Measurements from ENCODE around the gene CDC25B. TPM values are rescaled to one million over a fixed set of nuclear protein-coding genes. Genes with fewer than 3 reads are reported as not detected.

CDC25B gene
- total and polyA plus RNA-seq, 2 of the 13 experiments (the other 11 are each of a cell fraction or from before 2014, with no cell fraction given), result 14.5 to 19.4 TPM

GRCh38 chr20:3796477-3797225 lies 541 bp downstream of the CDC25B start (continued):
- TF ChIP-seq, protein P1, sequence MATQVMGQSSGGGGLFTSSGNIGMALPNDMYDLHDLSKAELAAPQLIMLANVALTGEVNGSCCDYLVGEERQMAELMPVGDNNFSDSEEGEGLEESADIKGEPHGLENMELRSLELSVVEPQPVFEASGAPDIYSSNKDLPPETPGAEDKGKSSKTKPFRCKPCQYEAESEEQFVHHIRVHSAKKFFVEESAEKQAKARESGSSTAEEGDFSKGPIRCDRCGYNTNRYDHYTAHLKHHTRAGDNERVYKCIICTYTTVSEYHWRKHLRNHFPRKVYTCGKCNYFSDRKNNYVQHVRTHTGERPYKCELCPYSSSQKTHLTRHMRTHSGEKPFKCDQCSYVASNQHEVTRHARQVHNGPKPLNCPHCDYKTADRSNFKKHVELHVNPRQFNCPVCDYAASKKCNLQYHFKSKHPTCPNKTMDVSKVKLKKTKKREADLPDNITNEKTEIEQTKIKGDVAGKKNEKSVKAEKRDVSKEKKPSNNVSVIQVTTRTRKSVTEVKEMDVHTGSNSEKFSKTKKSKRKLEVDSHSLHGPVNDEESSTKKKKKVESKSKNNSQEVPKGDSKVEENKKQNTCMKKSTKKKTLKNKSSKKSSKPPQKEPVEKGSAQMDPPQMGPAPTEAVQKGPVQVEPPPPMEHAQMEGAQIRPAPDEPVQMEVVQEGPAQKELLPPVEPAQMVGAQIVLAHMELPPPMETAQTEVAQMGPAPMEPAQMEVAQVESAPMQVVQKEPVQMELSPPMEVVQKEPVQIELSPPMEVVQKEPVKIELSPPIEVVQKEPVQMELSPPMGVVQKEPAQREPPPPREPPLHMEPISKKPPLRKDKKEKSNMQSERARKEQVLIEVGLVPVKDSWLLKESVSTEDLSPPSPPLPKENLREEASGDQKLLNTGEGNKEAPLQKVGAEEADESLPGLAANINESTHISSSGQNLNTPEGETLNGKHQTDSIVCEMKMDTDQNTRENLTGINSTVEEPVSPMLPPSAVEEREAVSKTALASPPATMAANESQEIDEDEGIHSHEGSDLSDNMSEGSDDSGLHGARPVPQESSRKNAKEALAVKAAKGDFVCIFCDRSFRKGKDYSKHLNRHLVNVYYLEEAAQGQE (IDR thresholded peaks at IDR 0.05; ENCODE audit: borderline replicate concordance in 1 of 2, low read depth in 1 of 2, low read length in 2 of 2), result no peak
- TF ChIP-seq ZNF619 (CRISPR knock-in tag; IDR thresholded peaks at IDR 0.05) (no peak), PRMT3 (CRISPR knock-in tag; IDR thresholded peaks at IDR 0.05; ENCODE audit: borderline replicate concordance, low read depth) (0 out of 2 replicates have a peak, but pooled peaks have one; percentile 8), RNF2 (conservative IDR thresholded peaks at IDR 0.05; ENCODE audit: low read depth) (no peak), ZBTB8A (CRISPR knock-in tag; IDR thresholded peaks at IDR 0.05; ENCODE audit: borderline replicate concordance, low read depth) (no peak), ZKSCAN5 (CRISPR knock-in tag; IDR thresholded peaks at IDR 0.05) (no peak), ZKSCAN1 (IDR thresholded peaks at IDR 0.05; ENCODE audit: low read length) (no peak), BATF2 (CRISPR knock-in tag; IDR thresholded peaks at IDR 0.05) (no peak), NCOR1 (IDR thresholded peaks at IDR 0.05; ENCODE audit: borderline replicate concordance, low read length) (no peak), ATRX (CRISPR knock-in tag; IDR thresholded peaks at IDR 0.05; ENCODE audit: borderline replicate concordance) (no peak), ZC3H4 (CRISPR knock-in tag; IDR thresholded peaks at IDR 0.05; ENCODE audit: borderline replicate concordance) (0 out of 2 replicates have a peak, but pooled peaks have one; percentile 45), MIXL1 (CRISPR knock-in tag; IDR thresholded peaks at IDR 0.05) (no peak)
- TF ChIP-seq, protein P2, sequence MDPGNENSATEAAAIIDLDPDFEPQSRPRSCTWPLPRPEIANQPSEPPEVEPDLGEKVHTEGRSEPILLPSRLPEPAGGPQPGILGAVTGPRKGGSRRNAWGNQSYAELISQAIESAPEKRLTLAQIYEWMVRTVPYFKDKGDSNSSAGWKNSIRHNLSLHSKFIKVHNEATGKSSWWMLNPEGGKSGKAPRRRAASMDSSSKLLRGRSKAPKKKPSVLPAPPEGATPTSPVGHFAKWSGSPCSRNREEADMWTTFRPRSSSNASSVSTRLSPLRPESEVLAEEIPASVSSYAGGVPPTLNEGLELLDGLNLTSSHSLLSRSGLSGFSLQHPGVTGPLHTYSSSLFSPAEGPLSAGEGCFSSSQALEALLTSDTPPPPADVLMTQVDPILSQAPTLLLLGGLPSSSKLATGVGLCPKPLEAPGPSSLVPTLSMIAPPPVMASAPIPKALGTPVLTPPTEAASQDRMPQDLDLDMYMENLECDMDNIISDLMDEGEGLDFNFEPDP (CRISPR knock-in tag; conservative IDR thresholded peaks at IDR 0.05), result no peak
- TF ChIP-seq, protein P3, sequence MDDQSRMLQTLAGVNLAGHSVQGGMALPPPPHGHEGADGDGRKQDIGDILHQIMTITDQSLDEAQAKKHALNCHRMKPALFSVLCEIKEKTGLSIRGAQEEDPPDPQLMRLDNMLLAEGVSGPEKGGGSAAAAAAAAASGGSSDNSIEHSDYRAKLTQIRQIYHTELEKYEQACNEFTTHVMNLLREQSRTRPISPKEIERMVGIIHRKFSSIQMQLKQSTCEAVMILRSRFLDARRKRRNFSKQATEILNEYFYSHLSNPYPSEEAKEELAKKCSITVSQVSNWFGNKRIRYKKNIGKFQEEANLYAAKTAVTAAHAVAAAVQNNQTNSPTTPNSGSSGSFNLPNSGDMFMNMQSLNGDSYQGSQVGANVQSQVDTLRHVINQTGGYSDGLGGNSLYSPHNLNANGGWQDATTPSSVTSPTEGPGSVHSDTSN (CRISPR knock-in tag; IDR thresholded peaks at IDR 0.05; ENCODE audit: borderline replicate concordance), result no peak
- TF ChIP-seq, protein P4, sequence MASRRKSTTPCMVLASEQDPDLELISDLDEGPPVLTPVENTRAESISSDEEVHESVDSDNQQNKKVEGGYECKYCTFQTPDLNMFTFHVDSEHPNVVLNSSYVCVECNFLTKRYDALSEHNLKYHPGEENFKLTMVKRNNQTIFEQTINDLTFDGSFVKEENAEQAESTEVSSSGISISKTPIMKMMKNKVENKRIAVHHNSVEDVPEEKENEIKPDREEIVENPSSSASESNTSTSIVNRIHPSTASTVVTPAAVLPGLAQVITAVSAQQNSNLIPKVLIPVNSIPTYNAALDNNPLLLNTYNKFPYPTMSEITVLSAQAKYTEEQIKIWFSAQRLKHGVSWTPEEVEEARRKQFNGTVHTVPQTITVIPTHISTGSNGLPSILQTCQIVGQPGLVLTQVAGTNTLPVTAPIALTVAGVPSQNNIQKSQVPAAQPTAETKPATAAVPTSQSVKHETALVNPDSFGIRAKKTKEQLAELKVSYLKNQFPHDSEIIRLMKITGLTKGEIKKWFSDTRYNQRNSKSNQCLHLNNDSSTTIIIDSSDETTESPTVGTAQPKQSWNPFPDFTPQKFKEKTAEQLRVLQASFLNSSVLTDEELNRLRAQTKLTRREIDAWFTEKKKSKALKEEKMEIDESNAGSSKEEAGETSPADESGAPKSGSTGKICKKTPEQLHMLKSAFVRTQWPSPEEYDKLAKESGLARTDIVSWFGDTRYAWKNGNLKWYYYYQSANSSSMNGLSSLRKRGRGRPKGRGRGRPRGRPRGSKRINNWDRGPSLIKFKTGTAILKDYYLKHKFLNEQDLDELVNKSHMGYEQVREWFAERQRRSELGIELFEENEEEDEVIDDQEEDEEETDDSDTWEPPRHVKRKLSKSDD (CRISPR knock-in tag; IDR thresholded peaks at IDR 0.05; ENCODE audit: low read depth), result no peak
- TF ChIP-seq, protein P5, sequence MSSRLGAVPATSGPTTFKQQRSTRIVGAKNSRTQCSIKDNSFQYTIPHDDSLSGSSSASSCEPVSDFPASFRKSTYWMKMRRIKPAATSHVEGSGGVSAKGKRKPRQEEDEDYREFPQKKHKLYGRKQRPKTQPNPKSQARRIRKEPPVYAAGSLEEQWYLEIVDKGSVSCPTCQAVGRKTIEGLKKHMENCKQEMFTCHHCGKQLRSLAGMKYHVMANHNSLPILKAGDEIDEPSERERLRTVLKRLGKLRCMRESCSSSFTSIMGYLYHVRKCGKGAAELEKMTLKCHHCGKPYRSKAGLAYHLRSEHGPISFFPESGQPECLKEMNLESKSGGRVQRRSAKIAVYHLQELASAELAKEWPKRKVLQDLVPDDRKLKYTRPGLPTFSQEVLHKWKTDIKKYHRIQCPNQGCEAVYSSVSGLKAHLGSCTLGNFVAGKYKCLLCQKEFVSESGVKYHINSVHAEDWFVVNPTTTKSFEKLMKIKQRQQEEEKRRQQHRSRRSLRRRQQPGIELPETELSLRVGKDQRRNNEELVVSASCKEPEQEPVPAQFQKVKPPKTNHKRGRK (CRISPR knock-in tag; IDR thresholded peaks at IDR 0.05), result no peak

All from HepG2 (cell line).